Muscle of leg (tissue), 11 donors: ENCODE results near the gene MARCO. TPM values are rescaled to one million over a fixed set of nuclear protein-coding genes. Genes with fewer than 3 reads are reported as not detected.
"Not testable (repeated sequence)": the region's sequence is repeated elsewhere in the genome, so short reads cannot be mapped to it uniquely, and the experiment has no call there.

ENCODE experiments used
- DNase-seq: peaks from one replicate; pipeline ENCODE4 v3.0.0; 2013
- H3K27ac ChIP-seq: one replicate; pipeline ENCODE4 v1.5.1; 2013; ENCODE audit warnings: mild to moderate bottlenecking, low read length, control low read depth
- H3K27me3 ChIP-seq: one replicate; pipeline ENCODE4 v1.6.1; 2013; ENCODE audit warnings: low read length; ENCODE audit not compliant: control insufficient read depth, insufficient read depth
- H3K36me3 ChIP-seq: one replicate; pipeline ENCODE4 v1.6.1; 2013; ENCODE audit warnings: low read length; ENCODE audit not compliant: control insufficient read depth, insufficient read depth
- H3K4me1 ChIP-seq: one replicate; pipeline ENCODE4 v1.6.1; 2013; ENCODE audit warnings: low read length; ENCODE audit not compliant: control insufficient read depth, insufficient read depth
- H3K4me3 ChIP-seq: one replicate; pipeline ENCODE4 v1.5.1; 2013; ENCODE audit warnings: low read length, control low read depth
- H3K9me3 ChIP-seq: replicated peaks from 2 replicates; pipeline ENCODE4 v1.6.1; 2013; ENCODE audit warnings: low read depth, low read length; ENCODE audit not compliant: control insufficient read depth
- WGBS: methylation state at CpG from one replicate; pipeline ENCODE4 v1.1.5; 2013; ENCODE audit warnings: missing lambda C conversion rate; ENCODE audit not compliant: insufficient coverage; 5-methylcytosine and 5-hydroxymethylcytosine counted together
- polyA plus RNA-seq, 8 donors: library from polyadenylated mRNA; unstranded; fragments of 120-200 nt; gene quantifications; one replicate each; pipeline versions ENCODE4 v1.2.1 to v1.2.3, GENCODE V29; 2013; ENCODE audit warnings: inconsistent platforms in 1 of 8, low replicate concordance in 1 of 8; ENCODE audit not compliant: insufficient read length in 8 of 8, insufficient read depth in 1 of 8
- total RNA-seq: library from RNA; stranded (reverse); fragments of 120-200 nt; gene quantifications from one replicate; pipeline ENCODE4 v1.2.4, GENCODE V29; 2013

MARCO gene
- total and polyA plus RNA-seq, 9 donors: 0.98 to 2.0 (median 1.2) TPM

- H3K27me3 ChIP-seq: peaks cover 3% of the 10 kb centered on the region
- 24% methylated on average over 2 of the region's 5 CpGs for WGBS
- no peaks in the 10 kb centered on the region for H3K9me3 ChIP-seq
- no peaks in the 10 kb centered on the region for H3K4me1 ChIP-seq
- no peaks in the 10 kb centered on the region for H3K36me3 ChIP-seq
- DNase-seq: no peak
- no peak overlapping the region for H3K27ac ChIP-seq
- no peak overlapping the region for H3K4me3 ChIP-seq
These were observed 84.9 kb downstream of the MARCO start for GRCh38 chr2:119026890-119027289.

GRCh38 chr2:119028327-119029174 lies 86.6 kb downstream of the MARCO start:
- H3K4me1 ChIP-seq: no peaks in the 10 kb centered on the region
- WGBS: 69% methylated on average over 7 of the region's 13 CpGs
- H3K9me3 ChIP-seq: no peaks in the 10 kb centered on the region
- DNase-seq: no peak
- H3K36me3 ChIP-seq: no peaks in the 10 kb centered on the region
- H3K27ac ChIP-seq: no peak overlapping the region
- peaks cover 3% of the 10 kb centered on the region for H3K27me3 ChIP-seq
- H3K4me3 ChIP-seq: no peak overlapping the region

- peaks cover 3% of the 10 kb centered on the region for H3K27me3 ChIP-seq
- no peaks in the 10 kb centered on the region for H3K4me1 ChIP-seq
- H3K36me3 ChIP-seq: no peaks in the 10 kb centered on the region
- no peak overlapping the region for H3K4me3 ChIP-seq
- no peaks in the 10 kb centered on the region for H3K9me3 ChIP-seq
- no CpG with 5 or more reads among the region's 5 CpGs for WGBS
- no peak for DNase-seq
- H3K27ac ChIP-seq: no peak overlapping the region
These were observed 87.3 kb downstream of the MARCO start for GRCh38 chr2:119029297-119029696.

DNA sequence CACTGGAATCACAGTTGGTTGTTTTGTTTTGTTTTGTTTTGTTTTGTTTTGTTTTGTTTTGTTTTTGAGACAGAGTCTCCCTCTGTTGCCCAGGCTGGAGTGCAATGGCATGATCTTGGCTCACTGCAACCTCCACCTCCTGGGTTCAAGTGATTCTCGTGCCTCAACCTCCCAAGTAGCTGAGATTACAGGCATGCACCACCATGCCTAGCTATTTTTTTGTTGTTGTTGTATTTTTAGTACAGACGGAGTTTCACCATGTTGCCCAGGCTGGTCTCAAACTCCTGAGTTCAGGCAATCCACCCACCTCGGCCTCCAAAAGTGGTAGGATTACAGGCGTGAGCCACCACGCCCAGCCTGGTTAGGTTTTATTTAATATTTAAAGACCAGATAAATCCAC lies 95.9 kb downstream of the MARCO start:
- not testable (repeated sequence) for DNase-seq, H3K27ac ChIP-seq, H3K4me1 ChIP-seq, H3K4me3 ChIP-seq, H3K36me3 ChIP-seq, H3K9me3 ChIP-seq, H3K27me3 ChIP-seq
- WGBS: no CpG with 5 or more reads among the region's 5 CpGs

DNA sequence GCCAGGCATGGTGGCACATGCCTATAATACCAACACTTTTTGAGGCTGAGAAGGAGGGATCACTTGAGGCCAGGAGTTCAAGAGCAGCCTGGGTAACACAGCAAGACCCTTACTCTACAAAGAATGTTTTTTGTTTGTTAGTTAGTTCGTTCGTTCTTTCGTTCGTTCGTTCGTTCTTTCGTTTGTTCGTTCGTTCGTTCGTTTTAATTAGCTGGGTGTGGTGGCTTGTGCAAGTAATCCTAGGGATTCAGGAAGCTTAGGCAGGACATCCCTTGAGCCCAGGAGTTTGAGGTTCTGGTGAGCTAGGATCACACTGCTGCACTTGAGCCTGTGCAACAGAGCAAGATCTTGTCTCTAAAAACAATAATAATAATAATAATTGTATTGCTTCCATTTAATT lies 98.7 kb downstream of the MARCO start:
- no peak for DNase-seq
- Histone ChIP-seq H3K27me3 (no peaks in the 10 kb centered on the region), H3K36me3 (no peaks in the 10 kb centered on the region), H3K4me1 (no peaks in the 10 kb centered on the region), H3K27ac (no peak overlapping the region), H3K4me3 (no peak overlapping the region), H3K9me3 (no peaks in the 10 kb centered on the region)
- WGBS: no CpG with 5 or more reads among the region's 11 CpGs

Other genes starting within 250 kb of the MARCO start
- 3.7 TPM for gene EN1, start 94.5 kb upstream of the MARCO start, total RNA-seq
- 1 to 10 TPM; 4.3 to 7.3 (median 6.3) TPM for gene EN1, start 94.5 kb upstream of the MARCO start, polyA plus RNA-seq
- gene C1QL2, start 216.6 kb downstream of the MARCO start, total RNA-seq: not detected
- gene C1QL2, start 216.6 kb downstream of the MARCO start, polyA plus RNA-seq: not detected